Neural cell (in vitro differentiated cells): ENCODE measurements around the gene GRIPAP1. TPM values are rescaled to one million over a fixed set of nuclear protein-coding genes. Genes with fewer than 3 reads are reported as not detected.

ENCODE experiments used
- H2AFZ ChIP-seq: fragments of 200-600, 300-800 bp; sonication (generic), shearing (Covaris generic); 2 replicates; pipeline ENCODE4 v1.6.0; 2014; ENCODE audit warnings: low read depth, mild to moderate bottlenecking, antibody characterized with exemption, low read length, moderate library complexity
- H3F3A ChIP-seq: fragments of 200-600 bp; shearing (Covaris generic); 2 replicates; pipeline ENCODE4 v1.6.1; 2016; ENCODE audit warnings: mild to moderate bottlenecking, moderate library complexity, mixed read lengths, antibody characterized with exemption, low read length; ENCODE audit not compliant: insufficient read depth, poor library complexity, severe bottlenecking
- H3K27ac ChIP-seq: fragments of 200-600, 300-800 bp; sonication (generic), shearing (Covaris generic); 2 replicates; pipeline ENCODE4 v1.5.1; 2014; ENCODE audit warnings: mild to moderate bottlenecking, low read length, moderate library complexity
- H3K27me3 ChIP-seq: fragments of 300-800, 200-600 bp; sonication (generic), shearing (Covaris generic); 2 replicates; pipeline ENCODE4 v1.6.0; 2014; ENCODE audit warnings: mild to moderate bottlenecking, low read depth, low read length, moderate library complexity; ENCODE audit not compliant: insufficient read depth
- H3K36me3 ChIP-seq: fragments of 300-800, 200-600 bp; sonication (generic), shearing (Covaris generic); 2 replicates; pipeline ENCODE4 v1.5.1; 2014; ENCODE audit warnings: mild to moderate bottlenecking, antibody characterized with exemption, low read length, moderate library complexity; ENCODE audit not compliant: insufficient read depth
- H3K4me2 ChIP-seq: fragments of 300-800, 200-600 bp; sonication (generic), shearing (Covaris generic); 2 replicates; pipeline ENCODE4 v1.6.0; 2014; ENCODE audit warnings: mild to moderate bottlenecking, low read length
- H3K4me3 ChIP-seq: fragments of 300-800, 200-600 bp; sonication (generic), shearing (Covaris generic); 2 replicates; pipeline ENCODE4 v1.5.1; 2014; ENCODE audit warnings: mild to moderate bottlenecking, low read length, moderate library complexity
- H3K79me2 ChIP-seq: fragments of 200-600 bp; shearing (Covaris generic); replicated peaks from 2 replicates; pipeline ENCODE4 v1.6.0; 2014; ENCODE audit warnings: mild to moderate bottlenecking, low read length, moderate library complexity; ENCODE audit not compliant: insufficient read depth
- H3K9ac ChIP-seq: fragments of 300-800, 200-600 bp; sonication (generic), shearing (Covaris generic); 2 replicates; pipeline ENCODE4 v1.6.1; 2016; ENCODE audit warnings: mild to moderate bottlenecking, low read length, mixed read lengths
- H3K9me2 ChIP-seq: fragments of 200-600 bp; shearing (Covaris generic); 2 replicates; pipeline ENCODE4 v1.6.1; 2016; ENCODE audit warnings: mild to moderate bottlenecking, low read length, mixed read lengths; ENCODE audit not compliant: insufficient read depth
- H3K9me3 ChIP-seq: fragments of 200-600, 300-800 bp; sonication (generic), shearing (Covaris generic); 2 replicates; pipeline ENCODE4 v1.6.1; 2016; ENCODE audit warnings: mild to moderate bottlenecking, mixed run types, low read length, moderate library complexity, mixed read lengths
- H4K20me1 ChIP-seq: fragments of 200-600 bp; shearing (Covaris generic); 2 replicates; pipeline ENCODE4 v1.6.1; 2016; ENCODE audit warnings: mild to moderate bottlenecking, mixed run types; ENCODE audit not compliant: insufficient read depth
- CTCF ChIP-seq: fragments of 450-650 bp; IDR thresholded peaks from 2 replicates; pipeline ENCODE4 v1.5.1; 2014; ENCODE audit warnings: antibody characterized with exemption, mild to moderate bottlenecking, moderate library complexity; ENCODE audit not compliant: poor library complexity, severe bottlenecking
- EP300 ChIP-seq: fragments of 450-650 bp; conservative IDR thresholded peaks from 2 replicates; pipeline ENCODE4 v1.6.1; 2014; ENCODE audit warnings: antibody characterized with exemption, mild to moderate bottlenecking, moderate library complexity; ENCODE audit not compliant: poor library complexity, severe bottlenecking
- EZH2 ChIP-seq: fragments of 200-600, 300-800 bp; shearing (Covaris generic), sonication (generic); IDR thresholded peaks from 2 replicates; pipeline ENCODE4 v1.6.1; 2014; ENCODE audit warnings: antibody characterized with exemption, low read length, borderline replicate concordance, mild to moderate bottlenecking; ENCODE audit not compliant: insufficient read depth, poor library complexity, severe bottlenecking
- POLR2AphosphoS5 ChIP-seq: IDR thresholded peaks from 2 replicates; pipeline ENCODE4 v1.6.1; 2012
- RAD21 ChIP-seq: fragments of 450-650 bp; conservative IDR thresholded peaks from 2 replicates; pipeline ENCODE4 v1.6.1; 2014; ENCODE audit warnings: antibody characterized with exemption, mild to moderate bottlenecking, moderate library complexity
- SMC3 ChIP-seq: fragments of 450-650 bp; conservative IDR thresholded peaks from 2 replicates; pipeline ENCODE4 v1.6.1; 2014; ENCODE audit warnings: antibody characterized with exemption, mild to moderate bottlenecking, moderate library complexity; ENCODE audit not compliant: poor library complexity
- TAF1 ChIP-seq: IDR thresholded peaks from 2 replicates; pipeline ENCODE4 v1.6.1; 2012; ENCODE audit warnings: low read depth
- polyA plus RNA-seq: library from polyadenylated mRNA; depleted of rRNA; stranded (reverse); fragments of >200 nt; gene quantifications from 2 replicates; pipeline ENCODE4 v1.2.3, GENCODE V29; 2014
- small RNA-seq, 3 experiments: library from RNA; depleted of rRNA; stranded (forward); fragments of <200 nt; gene quantifications; one replicate each; pipeline ENCODE3, GENCODE V24; 2012

Gene GRIPAP1
- polyA plus RNA-seq, 1 donor from 2014 or later, result 134 TPM

GRCh38 chrX:48927736-48928382 is 74.2 kb downstream of the GRIPAP1 start:
- Histone ChIP-seq H3K9ac (no peak overlapping the region), H3K4me3 (no peak overlapping the region), H3K27me3 (no peaks in the 10 kb centered on the region), H3K27ac (no peak overlapping the region), H2AFZ (no peak overlapping the region), H3K79me2 (no peaks in the 10 kb centered on the region), H3F3A (no peaks in the 10 kb centered on the region), H3K36me3 (no peaks in the 10 kb centered on the region), H3K4me2 (no peak overlapping the region), H3K9me2 (no peaks in the 10 kb centered on the region), H3K9me3 (no peaks in the 10 kb centered on the region), H4K20me1 (no peaks in the 10 kb centered on the region)
- no peak for TF ChIP-seq EP300

- Histone ChIP-seq H3K9ac (no peak overlapping the region), H2AFZ (no peak overlapping the region), H3K9me2 (no peaks in the 10 kb centered on the region), H3K4me2 (no peak overlapping the region), H3K79me2 (no peaks in the 10 kb centered on the region), H3K27ac (no peak overlapping the region), H3K27me3 (no peaks in the 10 kb centered on the region), H3K4me3 (no peak overlapping the region), H3F3A (no peaks in the 10 kb centered on the region), H3K36me3 (no peaks in the 10 kb centered on the region), H4K20me1 (no peaks in the 10 kb centered on the region), H3K9me3 (no peaks in the 10 kb centered on the region)
- TF ChIP-seq TAF1, result no peak
Measured at GRCh38 chrX:48927123-48927522, 74.9 kb downstream of the GRIPAP1 start.

GRCh38 chrX:48924270-48924669 is 77.8 kb downstream of the GRIPAP1 start:
- H3K4me2 ChIP-seq, result no peak overlapping the region
- no peaks in the 10 kb centered on the region for H3K9me2 ChIP-seq
- no peak overlapping the region for H3K9ac ChIP-seq
- H3K36me3 ChIP-seq, result no peaks in the 10 kb centered on the region
- H3K27ac ChIP-seq, result no peak overlapping the region
- H3K4me3 ChIP-seq, result no peak overlapping the region
- H3K27me3 ChIP-seq, result no peaks in the 10 kb centered on the region
- no peaks in the 10 kb centered on the region for H4K20me1 ChIP-seq
- H3K9me3 ChIP-seq, result no peaks in the 10 kb centered on the region
- H2AFZ ChIP-seq, result no peak overlapping the region
- TF ChIP-seq RAD21 (no peak), EP300 (no peak), POLR2AphosphoS5 (no peak)
- no peaks in the 10 kb centered on the region for H3K79me2 ChIP-seq
- H3F3A ChIP-seq, result no peaks in the 10 kb centered on the region

GRCh38 chrX:48923771-48924170 is 78.3 kb downstream of the GRIPAP1 start:
- Histone ChIP-seq H3K9ac (no peak overlapping the region), H3K9me3 (no peaks in the 10 kb centered on the region), H3K36me3 (no peaks in the 10 kb centered on the region), H4K20me1 (no peaks in the 10 kb centered on the region), H3K9me2 (no peaks in the 10 kb centered on the region), H3K4me3 (no peak overlapping the region), H3F3A (no peaks in the 10 kb centered on the region), H3K79me2 (no peaks in the 10 kb centered on the region), H3K27me3 (no peaks in the 10 kb centered on the region), H3K27ac (no peak overlapping the region), H3K4me2 (no peak overlapping the region), H2AFZ (no peak overlapping the region)
- no peak for TF ChIP-seq POLR2AphosphoS5
- TF ChIP-seq CTCF, result no peak
- TF ChIP-seq TAF1, result no peak
- no peak for TF ChIP-seq EP300
- TF ChIP-seq EZH2, result no peak
- TF ChIP-seq SMC3, result no peak

Small RNA genes lying within 50 kb of the gene (small RNA-seq; reads per million reads assigned to genes)
- gene RNU6-722P, result 0.07 to 0.41 (median 0.13) reads per million in 3 experiments

Other genes with a start within 250 kb of the GRIPAP1 start
- not detected in 2 replicates for gene GLOD5, start 240.5 kb downstream of the GRIPAP1 start, polyA plus RNA-seq
- not detected in 2 replicates for gene GATA1, start 215.7 kb downstream of the GRIPAP1 start, polyA plus RNA-seq
- 161 and 166 TPM in 2 replicates for gene HDAC6, start 200.2 kb downstream of the GRIPAP1 start, polyA plus RNA-seq
- gene ERAS, start 175.8 kb downstream of the GRIPAP1 start, polyA plus RNA-seq, result 3.2 and 3.6 TPM in 2 replicates
- gene PCSK1N, start 166.7 kb downstream of the GRIPAP1 start, polyA plus RNA-seq, result 232 and 243 TPM in 2 replicates
- 131 and 156 TPM in 2 replicates for gene TIMM17B, start 104.5 kb downstream of the GRIPAP1 start, polyA plus RNA-seq
- 70.8 and 78.5 TPM in 2 replicates for gene PQBP1, start 104.3 kb downstream of the GRIPAP1 start, polyA plus RNA-seq
- 20.7 and 25.3 TPM in 2 replicates for gene SLC35A2, start 90.6 kb downstream of the GRIPAP1 start, polyA plus RNA-seq
- gene PIM2, start 83.2 kb downstream of the GRIPAP1 start, polyA plus RNA-seq, result 8.9 and 11.1 TPM in 2 replicates
- gene OTUD5, start 44.7 kb downstream of the GRIPAP1 start, polyA plus RNA-seq, result 34.3 and 35.9 TPM in 2 replicates
- 3.7 and 4.8 TPM in 2 replicates for gene KCND1, start 30.4 kb downstream of the GRIPAP1 start, polyA plus RNA-seq
- 8.9 and 17.9 TPM in 2 replicates for gene TFE3, start 41.1 kb upstream of the GRIPAP1 start, polyA plus RNA-seq
- 2.8 and 3.1 TPM in 2 replicates for gene CCDC120, start 56.7 kb upstream of the GRIPAP1 start, polyA plus RNA-seq
- gene PRAF2, start 71.7 kb upstream of the GRIPAP1 start, polyA plus RNA-seq, result 7.3 and 10.8 TPM in 2 replicates
- gene WDR45, start 77.6 kb upstream of the GRIPAP1 start, polyA plus RNA-seq, result 26.5 and 29.5 TPM in 2 replicates
- gene GPKOW, start 121.5 kb upstream of the GRIPAP1 start, polyA plus RNA-seq, result 22.9 and 27.3 TPM in 2 replicates
- gene MAGIX, start 160.5 kb upstream of the GRIPAP1 start, polyA plus RNA-seq, result 4.2 and 12.2 TPM in 2 replicates
- not detected in 2 replicates for gene PLP2, start 169.6 kb upstream of the GRIPAP1 start, polyA plus RNA-seq
- 0.45 TPM in 1 of 2 replicates, not detected in the other for gene PRICKLE3, start 184.1 kb upstream of the GRIPAP1 start, polyA plus RNA-seq
- gene SYP, start 197.9 kb upstream of the GRIPAP1 start, polyA plus RNA-seq, result 240 and 281 TPM in 2 replicates
- not detected in 2 replicates for gene CACNA1F, start 231.1 kb upstream of the GRIPAP1 start, polyA plus RNA-seq
- gene CCDC22, start 233.2 kb upstream of the GRIPAP1 start, polyA plus RNA-seq, result 16.3 and 17.0 TPM in 2 replicates